Measurements from ENCODE around the gene ZNF862.

ZNF862 gene

GRCh38 chr7:149838224-149838991, at the start of gene ZNF862:
Gene ZNF862 (plus strand): TSS chr7:149838375. CDS start chr7:149838612, 237 bp downstream.
- peak; percentile 89 to 93 for DNase-seq (ENCODE audit: low read depth in 2 of 2)

GRCh38 chr7:149789101-149789500, 49.1 kb upstream of the ZNF862 start:
- no peak for DNase-seq (ENCODE audit: low read depth in 2 of 2)

GRCh38 chr7:149790146-149790548, 48.0 kb upstream of the ZNF862 start:
- no peak for DNase-seq (ENCODE audit: low read depth in 2 of 2)

GRCh38 chr7:149790754-149791360, 47.3 kb upstream of the ZNF862 start:
- no peak for DNase-seq (ENCODE audit: low read depth in 2 of 2)

- DNase-seq (ENCODE audit: low read depth in 2 of 2): no peak
Observed at GRCh38 chr7:149791411-149792219, 46.6 kb upstream of the ZNF862 start.

GRCh38 chr7:149792220-149792595, 46.0 kb upstream of the ZNF862 start:
- no peak for DNase-seq (ENCODE audit: low read depth in 2 of 2)

GRCh38 chr7:149793261-149793660, 44.9 kb upstream of the ZNF862 start:
- DNase-seq (ENCODE audit: low read depth in 2 of 2): no peak

GRCh38 chr7:149794661-149795060, 43.5 kb upstream of the ZNF862 start:
- no peak for DNase-seq (ENCODE audit: low read depth in 2 of 2)

- no peak for DNase-seq (ENCODE audit: low read depth in 2 of 2)
Observed at GRCh38 chr7:149795126-149795525, 43.0 kb upstream of the ZNF862 start.

- no peak for DNase-seq (ENCODE audit: low read depth in 2 of 2)
Observed at GRCh38 chr7:149796287-149796860, 41.8 kb upstream of the ZNF862 start.

- DNase-seq (ENCODE audit: low read depth in 2 of 2): no peak
Observed at GRCh38 chr7:149797771-149798170, 40.4 kb upstream of the ZNF862 start.

GRCh38 chr7:149799397-149800168, 38.6 kb upstream of the ZNF862 start:
- DNase-seq (ENCODE audit: low read depth in 2 of 2): peak; percentile 27 to 43

- no peak for DNase-seq (ENCODE audit: low read depth in 2 of 2)
Observed at GRCh38 chr7:149800169-149800555, 38.0 kb upstream of the ZNF862 start.

- no peak for DNase-seq (ENCODE audit: low read depth in 2 of 2)
Observed at GRCh38 chr7:149801002-149801566, 37.1 kb upstream of the ZNF862 start.

- no peak for DNase-seq (ENCODE audit: low read depth in 2 of 2)
Observed at GRCh38 chr7:149801816-149802215, 36.4 kb upstream of the ZNF862 start.

- no peak for DNase-seq (ENCODE audit: low read depth in 2 of 2)
Observed at GRCh38 chr7:149802966-149803365, 35.2 kb upstream of the ZNF862 start.

- no peak for DNase-seq (ENCODE audit: low read depth in 2 of 2)
Observed at GRCh38 chr7:149803551-149804074, 34.6 kb upstream of the ZNF862 start.

GRCh38 chr7:149804106-149804505, 34.1 kb upstream of the ZNF862 start:
- DNase-seq (ENCODE audit: low read depth in 2 of 2): no peak

GRCh38 chr7:149806726-149807125, 31.4 kb upstream of the ZNF862 start:
- no peak for DNase-seq (ENCODE audit: low read depth in 2 of 2)

- DNase-seq (ENCODE audit: low read depth in 2 of 2): no peak
Observed at GRCh38 chr7:149808311-149808710, 29.9 kb upstream of the ZNF862 start.

GRCh38 chr7:149809215-149809614, 29.0 kb upstream of the ZNF862 start:
- no peak for DNase-seq (ENCODE audit: low read depth in 2 of 2)

Data from stimulated activated CD8-positive, alpha-beta memory T cell treated with anti-CD3 and anti-CD28 coated beads, Interleukin-2, amount 100 ng/mL, for 1 hour (primary cell).